C4-2B (cell line): ENCODE results near the gene PLD2.

Experiments used
- H3K27ac ChIP-seq: fragments of 450-650 bp; 2 replicates; pipeline ENCODE4 v1.5.1; 2017
- ZFX ChIP-seq: fragments of 450-650 bp; IDR thresholded peaks from 2 replicates; pipeline ENCODE4 v1.6.1; 2017
- TF ChIP-seq, protein P1 (sequence below): fragments of 450-650 bp; conservative IDR thresholded peaks from 2 replicates; pipeline ENCODE4 v1.5.1; 2017; ENCODE audit warnings: mild to moderate bottlenecking

PLD2 gene

DNA sequence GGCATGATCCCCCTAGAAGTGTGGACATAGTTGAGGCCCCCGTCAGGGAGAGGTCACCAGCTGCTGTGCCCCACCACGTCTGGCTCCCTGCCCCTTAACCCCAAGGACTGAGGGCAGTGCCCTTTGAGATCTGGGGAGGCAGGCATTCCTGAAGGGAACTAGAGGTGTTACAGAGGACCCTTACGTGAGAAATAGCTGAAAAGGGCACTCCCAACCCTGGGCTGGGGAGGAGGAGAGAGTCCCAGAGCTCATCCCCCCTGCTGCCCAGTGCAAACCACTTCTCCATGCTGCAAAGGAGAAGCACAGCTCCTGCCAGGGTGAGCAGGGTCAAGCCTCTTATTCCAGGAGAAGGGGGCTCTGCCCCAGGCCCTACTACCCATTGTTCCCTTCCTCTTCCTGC, 15.9 kb downstream of the PLD2 start:
- TF ChIP-seq, protein P1, sequence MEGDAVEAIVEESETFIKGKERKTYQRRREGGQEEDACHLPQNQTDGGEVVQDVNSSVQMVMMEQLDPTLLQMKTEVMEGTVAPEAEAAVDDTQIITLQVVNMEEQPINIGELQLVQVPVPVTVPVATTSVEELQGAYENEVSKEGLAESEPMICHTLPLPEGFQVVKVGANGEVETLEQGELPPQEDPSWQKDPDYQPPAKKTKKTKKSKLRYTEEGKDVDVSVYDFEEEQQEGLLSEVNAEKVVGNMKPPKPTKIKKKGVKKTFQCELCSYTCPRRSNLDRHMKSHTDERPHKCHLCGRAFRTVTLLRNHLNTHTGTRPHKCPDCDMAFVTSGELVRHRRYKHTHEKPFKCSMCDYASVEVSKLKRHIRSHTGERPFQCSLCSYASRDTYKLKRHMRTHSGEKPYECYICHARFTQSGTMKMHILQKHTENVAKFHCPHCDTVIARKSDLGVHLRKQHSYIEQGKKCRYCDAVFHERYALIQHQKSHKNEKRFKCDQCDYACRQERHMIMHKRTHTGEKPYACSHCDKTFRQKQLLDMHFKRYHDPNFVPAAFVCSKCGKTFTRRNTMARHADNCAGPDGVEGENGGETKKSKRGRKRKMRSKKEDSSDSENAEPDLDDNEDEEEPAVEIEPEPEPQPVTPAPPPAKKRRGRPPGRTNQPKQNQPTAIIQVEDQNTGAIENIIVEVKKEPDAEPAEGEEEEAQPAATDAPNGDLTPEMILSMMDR, result no peak
- TF ChIP-seq ZFX, result no peak
- no peak overlapping the region for H3K27ac ChIP-seq

DNA sequence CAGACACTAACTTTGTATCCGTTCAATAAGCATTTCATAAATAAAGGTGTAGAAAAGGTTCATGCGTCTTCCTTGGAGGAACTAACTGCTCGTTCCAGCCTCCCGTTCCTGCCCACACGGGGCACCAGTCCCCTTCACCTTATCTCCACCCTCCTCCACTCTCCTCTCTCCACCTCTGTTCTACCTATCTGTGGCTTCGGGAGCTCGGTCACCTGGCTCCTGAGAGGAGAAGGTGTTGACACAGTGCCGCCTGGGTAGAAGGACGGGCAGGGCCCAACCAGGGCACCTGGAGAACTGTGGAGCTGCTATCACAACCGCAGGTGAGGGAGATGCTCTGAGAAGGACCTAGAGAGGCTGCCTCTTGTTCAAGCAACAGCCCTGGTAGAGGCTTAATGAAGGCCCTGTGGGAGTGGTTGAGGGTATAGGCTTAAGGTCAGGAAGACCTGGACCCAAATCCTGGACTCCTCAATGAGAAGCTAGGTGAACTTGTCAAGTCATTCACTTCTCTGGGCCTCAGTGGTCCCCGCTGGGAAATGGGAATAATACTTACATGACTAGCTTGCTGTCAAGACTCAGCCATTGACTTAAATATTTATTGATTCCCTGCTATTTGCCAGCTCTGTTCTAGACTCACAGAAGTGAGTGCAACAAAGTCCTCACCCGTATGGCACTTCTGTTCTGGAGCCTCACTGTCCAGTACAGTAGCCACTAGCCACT, 16.6 kb downstream of the PLD2 start:
- no peak overlapping the region for H3K27ac ChIP-seq
- no peak for TF ChIP-seq ZFX
- TF ChIP-seq, protein P1, result no peak

DNA sequence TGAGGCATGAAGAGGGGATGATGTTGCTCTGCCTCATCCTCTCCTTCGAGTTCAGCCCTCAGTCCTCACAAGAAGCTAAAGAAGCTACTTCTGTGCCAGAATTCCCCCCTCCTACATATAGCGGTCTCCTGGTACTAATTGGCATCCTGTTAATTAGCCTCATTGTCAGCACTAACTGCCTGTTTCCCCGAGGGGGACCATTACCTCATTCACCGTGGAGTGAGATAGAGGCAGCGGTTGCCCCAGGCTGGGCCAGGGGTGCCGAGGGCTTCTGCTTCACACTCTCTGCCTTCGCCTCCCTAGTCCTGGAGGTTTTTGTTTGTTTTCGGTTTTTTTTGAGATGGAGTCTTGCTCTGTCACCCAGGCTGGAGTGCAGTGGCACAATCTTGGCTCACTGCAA, 20.4 kb downstream of the PLD2 start:
- H3K27ac ChIP-seq, result no peak overlapping the region
- no peak for TF ChIP-seq ZFX
- TF ChIP-seq, protein P1, result no peak

DNA sequence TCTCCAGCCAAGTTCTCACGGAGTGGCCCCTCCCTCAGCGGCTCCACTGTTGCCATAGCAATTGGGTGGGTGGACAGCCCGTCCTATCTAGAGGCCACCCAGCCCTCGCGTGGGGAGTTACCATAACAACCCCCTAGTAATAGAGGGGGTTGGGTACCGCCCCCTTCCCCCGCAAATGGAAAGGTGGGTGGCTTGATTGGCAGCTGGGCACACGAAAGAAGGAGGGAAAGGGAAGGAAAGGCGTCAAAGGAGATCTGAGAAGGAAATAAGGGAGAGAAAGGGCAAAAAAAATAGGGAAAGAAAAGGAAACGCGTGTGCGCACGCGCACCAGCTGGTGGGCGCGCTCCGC, 25.9 kb downstream of the PLD2 start:
- H3K27ac ChIP-seq, result peak overlapping the region; percentile 94

DNA sequence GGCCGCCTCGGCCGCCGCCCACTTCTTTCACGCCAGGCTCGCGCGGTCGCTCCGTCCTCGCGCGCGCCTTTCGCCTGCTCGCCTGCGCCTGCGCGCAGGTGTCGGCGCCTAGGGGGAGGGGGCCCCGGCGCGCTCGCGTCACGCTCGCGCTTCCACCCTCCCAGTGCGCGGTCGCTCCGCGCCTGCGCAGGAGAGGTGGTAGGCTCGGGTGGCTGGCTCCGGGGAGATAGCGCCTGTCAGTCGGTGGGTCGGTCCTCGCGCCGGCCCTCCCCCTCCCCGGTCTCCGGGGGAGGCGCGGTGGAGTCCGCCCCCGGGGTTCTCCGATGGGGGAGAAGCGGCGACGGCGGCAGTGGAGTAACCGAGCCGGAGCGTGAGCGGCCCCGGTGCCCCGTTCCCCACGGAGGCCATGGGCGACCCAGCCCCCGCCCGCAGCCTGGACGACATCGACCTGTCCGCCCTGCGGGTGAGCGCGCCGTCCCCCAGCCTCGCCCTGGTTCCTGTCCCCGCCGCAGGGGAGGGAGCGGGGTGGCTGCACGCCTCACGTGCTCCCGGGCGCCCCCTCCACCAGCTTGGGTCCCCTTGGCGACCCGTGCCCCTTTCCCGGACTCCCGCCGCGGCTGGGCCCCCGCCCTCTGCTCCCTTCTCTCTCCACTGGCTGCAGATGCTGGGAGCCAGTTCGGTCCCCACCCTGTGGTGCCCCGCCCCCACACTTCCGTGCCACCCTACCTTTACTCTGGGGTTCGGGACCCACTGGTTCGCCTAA, 26.4 kb downstream of the PLD2 start, which contains the start of gene MINK1:
MINK1 (plus strand) TSS at position 163 of the 763 bp plus-strand sequence; CDS start at position 407, 244 bp downstream.
- peak within 1 kb of the TSS; percentile 94 for H3K27ac ChIP-seq
- TF ChIP-seq, protein P1, result no peak
- no peak for TF ChIP-seq ZFX

DNA sequence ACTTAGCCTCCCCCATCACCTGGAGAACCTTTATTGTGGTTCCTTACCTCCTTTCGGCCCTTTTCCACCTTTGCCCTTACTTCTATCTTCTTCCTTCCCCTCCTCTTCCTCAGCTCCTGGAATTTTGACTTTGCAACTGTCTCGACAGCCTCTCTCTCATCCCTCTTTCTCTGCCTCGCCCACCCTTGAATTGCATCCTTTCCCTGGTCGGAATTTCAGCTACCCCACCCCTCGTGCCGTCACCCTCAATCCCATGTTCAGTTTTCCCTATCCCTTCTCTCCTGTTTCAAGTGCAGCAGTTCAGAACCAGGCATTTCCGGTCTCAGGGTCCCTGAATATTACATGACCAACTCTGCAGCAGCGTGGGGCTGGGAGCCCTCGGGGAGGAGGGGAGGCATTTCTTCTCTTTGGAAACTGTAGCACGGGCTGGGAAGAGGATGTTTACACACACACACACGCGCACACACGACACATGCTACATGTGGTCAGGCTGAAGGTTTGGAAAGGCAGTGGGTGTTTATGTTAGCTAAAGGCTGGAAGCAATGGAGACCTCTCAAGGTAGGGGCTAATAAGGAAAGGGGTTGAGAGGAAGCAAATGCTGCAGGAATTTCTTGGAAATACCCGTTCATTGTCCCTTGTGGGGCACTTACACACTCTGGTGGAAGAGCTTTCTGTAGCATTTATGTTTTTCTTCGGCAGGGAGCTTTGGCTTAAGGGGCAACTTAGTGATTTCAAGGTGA, 27.2 kb downstream of the PLD2 start:
- TF ChIP-seq, protein P1, result no peak
- TF ChIP-seq ZFX, result no peak
- peak overlapping the region; percentile 94 for H3K27ac ChIP-seq

DNA sequence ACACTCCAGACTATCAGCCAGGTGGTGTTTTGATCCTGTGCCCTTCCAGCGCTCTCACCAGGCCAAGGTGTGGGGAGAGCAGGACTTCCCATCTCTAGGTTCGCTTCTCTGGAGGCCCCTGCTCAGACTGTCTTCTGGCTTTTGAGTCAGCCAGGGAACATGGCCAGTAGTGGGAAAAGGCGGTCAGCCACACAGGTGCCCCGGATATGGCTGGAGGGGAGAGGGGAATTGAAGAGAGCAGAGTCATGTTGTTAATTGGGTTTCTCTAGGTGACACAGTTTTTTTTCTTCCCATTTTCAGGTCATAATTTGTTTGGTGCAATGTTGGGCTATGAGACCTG, 27.7 kb downstream of the PLD2 start:
- TF ChIP-seq, protein P1, result no peak
- TF ChIP-seq ZFX, result no peak
- peak overlapping the region; percentile 94 for H3K27ac ChIP-seq
